ENCODE data around the gene AIPL1.

Gene AIPL1

DNA sequence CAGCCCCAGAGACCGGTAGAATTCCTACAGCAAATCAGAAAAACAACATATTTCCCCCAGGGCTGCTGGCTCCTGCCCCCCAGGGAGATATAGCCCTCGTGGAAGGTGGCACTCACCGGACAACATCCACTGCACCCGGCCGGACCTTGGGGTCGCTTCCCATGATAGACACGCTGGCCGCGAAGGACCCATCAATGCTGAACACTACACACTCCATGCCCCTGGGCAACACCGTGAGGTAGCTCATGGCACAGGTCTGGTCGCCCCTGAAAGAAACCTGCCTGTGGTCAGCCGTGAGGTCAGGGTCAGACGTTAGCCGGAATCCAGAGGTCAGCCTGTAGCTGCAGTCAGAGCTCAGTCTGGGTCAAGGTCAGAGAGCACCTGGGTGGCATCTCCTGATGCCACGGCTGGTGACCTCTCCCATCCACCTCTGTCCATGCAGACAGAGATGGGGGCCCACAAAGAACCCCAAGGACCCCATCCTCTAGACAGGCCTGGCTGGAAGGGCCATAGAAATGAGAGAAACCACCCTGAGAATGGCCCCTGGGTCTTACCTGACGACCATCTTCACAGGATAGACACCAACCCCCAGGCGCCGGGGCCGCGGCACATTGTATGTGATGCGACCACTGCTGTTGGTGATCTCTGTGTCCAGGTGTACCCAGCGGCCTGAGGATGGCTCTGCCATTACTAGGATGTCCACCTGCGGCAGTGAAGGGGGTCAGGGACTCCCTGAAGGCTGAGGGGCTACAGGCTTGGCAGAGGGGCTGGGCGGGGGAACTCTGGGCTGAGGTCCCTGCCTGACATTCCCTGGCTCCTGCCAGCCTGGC, 28.9 kb upstream of the AIPL1 start:
- H3K36me3 Mint-ChIP-seq (ENCODE audit: low read depth): peaks cover 22% of the 10 kb centered on the region
- H3K9me3 Mint-ChIP-seq: peaks cover 6% of the 10 kb centered on the region
- TF ChIP-seq, protein P1, sequence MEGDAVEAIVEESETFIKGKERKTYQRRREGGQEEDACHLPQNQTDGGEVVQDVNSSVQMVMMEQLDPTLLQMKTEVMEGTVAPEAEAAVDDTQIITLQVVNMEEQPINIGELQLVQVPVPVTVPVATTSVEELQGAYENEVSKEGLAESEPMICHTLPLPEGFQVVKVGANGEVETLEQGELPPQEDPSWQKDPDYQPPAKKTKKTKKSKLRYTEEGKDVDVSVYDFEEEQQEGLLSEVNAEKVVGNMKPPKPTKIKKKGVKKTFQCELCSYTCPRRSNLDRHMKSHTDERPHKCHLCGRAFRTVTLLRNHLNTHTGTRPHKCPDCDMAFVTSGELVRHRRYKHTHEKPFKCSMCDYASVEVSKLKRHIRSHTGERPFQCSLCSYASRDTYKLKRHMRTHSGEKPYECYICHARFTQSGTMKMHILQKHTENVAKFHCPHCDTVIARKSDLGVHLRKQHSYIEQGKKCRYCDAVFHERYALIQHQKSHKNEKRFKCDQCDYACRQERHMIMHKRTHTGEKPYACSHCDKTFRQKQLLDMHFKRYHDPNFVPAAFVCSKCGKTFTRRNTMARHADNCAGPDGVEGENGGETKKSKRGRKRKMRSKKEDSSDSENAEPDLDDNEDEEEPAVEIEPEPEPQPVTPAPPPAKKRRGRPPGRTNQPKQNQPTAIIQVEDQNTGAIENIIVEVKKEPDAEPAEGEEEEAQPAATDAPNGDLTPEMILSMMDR (IDR thresholded peaks at IDR 0.05; ENCODE audit: unreplicated experiment in 3 of 3): no peak
- H3K27me3 Mint-ChIP-seq (ENCODE audit: low read depth): no peaks in the 10 kb centered on the region
- no peak overlapping the region for H3K4me3 Mint-ChIP-seq
- no peak overlapping the region for H3K27ac Mint-ChIP-seq
- H3K4me1 Mint-ChIP-seq: no peaks in the 10 kb centered on the region

DNA sequence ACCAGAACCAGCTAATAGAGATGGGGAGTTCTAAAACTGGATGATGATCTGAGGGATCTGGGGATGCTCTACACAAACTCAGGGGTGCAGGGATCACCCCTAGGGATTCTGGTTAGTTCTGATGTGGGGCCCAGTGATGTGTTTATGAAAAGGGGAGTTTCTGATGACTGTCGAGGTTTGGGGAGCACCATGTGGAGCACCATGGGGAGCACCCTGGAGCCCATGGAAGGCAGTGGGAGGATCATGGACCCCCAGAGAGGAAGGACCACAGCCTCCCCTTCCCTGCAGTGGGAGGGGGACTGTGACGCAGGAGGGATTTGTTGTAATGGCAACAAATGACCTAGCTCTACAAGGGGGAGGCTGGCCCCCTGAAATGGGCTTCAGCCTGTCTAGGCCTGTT, 27.8 kb upstream of the AIPL1 start:
- H3K4me1 Mint-ChIP-seq: no peaks in the 10 kb centered on the region
- peaks cover 2% of the 10 kb centered on the region for H3K27me3 Mint-ChIP-seq (ENCODE audit: low read depth)
- H3K9me3 Mint-ChIP-seq: peaks cover 4% of the 10 kb centered on the region
- no peak overlapping the region for H3K4me3 Mint-ChIP-seq
- peaks cover 15% of the 10 kb centered on the region for H3K36me3 Mint-ChIP-seq (ENCODE audit: low read depth)
- TF ChIP-seq, protein P1 (IDR thresholded peaks at IDR 0.05; ENCODE audit: unreplicated experiment in 3 of 3): no peak
- no peak overlapping the region for H3K27ac Mint-ChIP-seq

DNA sequence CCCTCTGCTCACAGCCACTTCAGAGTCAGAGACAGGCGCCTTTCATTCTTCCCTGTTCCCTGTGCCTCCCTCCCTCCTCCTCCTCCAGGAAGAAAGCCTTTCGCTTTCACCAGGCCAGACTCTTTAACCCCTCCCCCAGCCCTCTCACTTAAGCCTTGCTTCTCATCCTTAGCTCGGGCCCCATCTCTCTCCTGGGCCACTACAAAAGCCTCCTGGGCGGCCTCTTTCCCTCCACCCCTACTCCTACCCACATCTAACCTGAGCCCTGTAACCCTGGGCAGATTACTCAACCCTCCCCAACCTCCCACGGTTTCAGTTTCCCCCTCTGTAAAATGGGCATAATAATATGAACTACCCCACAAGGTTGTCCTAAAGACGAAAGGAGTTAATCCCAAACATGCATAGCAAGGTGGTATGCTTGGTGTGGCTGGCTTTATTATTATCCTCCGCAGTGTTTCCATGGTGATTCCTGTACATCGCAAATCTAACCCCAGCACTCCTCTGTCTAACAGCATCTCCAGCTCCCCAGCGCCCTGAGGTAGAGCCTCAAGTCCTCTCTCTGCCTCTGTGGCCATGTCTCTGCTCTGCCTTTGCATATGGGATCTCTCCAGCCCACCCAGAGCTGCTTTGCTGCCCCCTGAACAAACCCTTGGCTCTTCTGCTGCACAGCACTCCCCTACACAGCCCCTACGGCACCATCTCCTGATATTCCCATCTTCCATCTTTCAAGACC, 27.0 kb upstream of the AIPL1 start:
- Mint-ChIP-seq H3K9me3 (peaks cover 4% of the 10 kb centered on the region), H3K27me3 (ENCODE audit: low read depth) (peaks cover 5% of the 10 kb centered on the region)
- TF ChIP-seq, protein P1 (IDR thresholded peaks at IDR 0.05; ENCODE audit: unreplicated experiment in 3 of 3): no peak

DNA sequence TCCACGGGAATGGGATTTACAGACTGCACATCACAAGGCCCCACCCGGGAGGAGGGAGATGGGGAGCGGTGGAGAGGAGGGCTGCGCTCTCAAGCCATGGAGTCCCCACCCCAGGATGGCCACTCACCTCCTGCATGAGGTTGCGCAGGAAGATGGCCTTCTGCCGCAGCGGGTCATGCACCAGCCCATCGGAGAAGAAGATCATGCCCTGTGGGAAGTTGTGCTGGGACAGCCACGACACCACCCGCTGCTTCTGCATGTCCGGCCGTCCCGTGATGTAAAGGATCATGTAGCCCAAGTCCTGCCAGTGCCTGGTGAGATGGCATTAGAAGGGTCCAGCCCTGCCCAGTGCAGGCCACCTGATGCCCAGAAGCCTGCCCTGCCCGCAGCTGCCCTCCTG, 26.3 kb upstream of the AIPL1 start:
- Mint-ChIP-seq H3K36me3 (ENCODE audit: low read depth) (peaks cover 9% of the 10 kb centered on the region), H3K27me3 (ENCODE audit: low read depth) (peaks cover 11% of the 10 kb centered on the region), H3K9me3 (no peaks in the 10 kb centered on the region), H3K4me3 (no peak overlapping the region), H3K27ac (no peak overlapping the region), H3K4me1 (peaks cover 11% of the 10 kb centered on the region)
- TF ChIP-seq, protein P1 (IDR thresholded peaks at IDR 0.05; ENCODE audit: unreplicated experiment in 3 of 3): no peak

More for the DNA sequence above, 27.0 kb upstream of the AIPL1 start:
- Mint-ChIP-seq H3K4me1 (peaks cover 4% of the 10 kb centered on the region), H3K36me3 (ENCODE audit: low read depth) (peaks cover 13% of the 10 kb centered on the region), H3K27ac (no peak overlapping the region), H3K4me3 (no peak overlapping the region)

DNA sequence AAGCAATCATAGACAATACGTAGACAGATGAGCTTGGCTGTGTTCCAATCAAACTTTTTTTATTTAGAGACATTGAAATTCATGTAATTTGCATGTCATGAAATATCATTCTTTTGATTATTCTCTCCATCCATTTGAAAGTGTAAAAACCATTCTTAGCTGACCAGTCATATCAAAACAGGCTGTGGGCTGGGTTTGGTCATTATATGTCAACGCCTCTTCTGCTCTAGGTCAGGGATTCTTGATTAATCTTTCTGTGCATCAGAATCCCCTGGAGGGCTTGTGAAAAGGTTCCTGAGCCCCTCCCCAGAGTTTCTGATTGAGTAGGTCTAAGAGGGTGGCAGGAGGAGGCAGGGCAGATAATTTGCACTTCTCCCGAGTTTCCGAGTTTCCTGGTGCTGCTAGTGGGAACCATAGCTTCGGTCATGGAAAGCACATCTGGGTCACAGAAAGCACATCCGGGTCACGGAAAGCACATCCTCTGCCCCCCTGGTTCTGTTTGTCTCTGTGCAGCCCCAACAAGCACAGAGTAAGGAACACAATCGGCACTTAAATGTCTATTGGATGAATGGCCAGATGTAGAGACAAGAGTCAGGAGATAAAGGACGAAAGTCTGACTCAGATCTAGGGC, 25.7 kb upstream of the AIPL1 start:
- Mint-ChIP-seq H3K9me3 (no peaks in the 10 kb centered on the region), H3K4me3 (no peak overlapping the region), H3K27me3 (ENCODE audit: low read depth) (peaks cover 11% of the 10 kb centered on the region), H3K36me3 (ENCODE audit: low read depth) (peaks cover 3% of the 10 kb centered on the region), H3K4me1 (peaks cover 13% of the 10 kb centered on the region), H3K27ac (no peak overlapping the region)
- TF ChIP-seq, protein P1 (IDR thresholded peaks at IDR 0.05; ENCODE audit: unreplicated experiment in 3 of 3): no peak
